ENCODE measurements around the gene DDX20. TPM values are rescaled to one million over a fixed set of nuclear protein-coding genes. Genes with fewer than 3 reads are reported as not detected.

The DDX20 gene
- total RNA-seq, 2 donors from 2014 or later, result 15.9 to 33.9 TPM

DNA sequence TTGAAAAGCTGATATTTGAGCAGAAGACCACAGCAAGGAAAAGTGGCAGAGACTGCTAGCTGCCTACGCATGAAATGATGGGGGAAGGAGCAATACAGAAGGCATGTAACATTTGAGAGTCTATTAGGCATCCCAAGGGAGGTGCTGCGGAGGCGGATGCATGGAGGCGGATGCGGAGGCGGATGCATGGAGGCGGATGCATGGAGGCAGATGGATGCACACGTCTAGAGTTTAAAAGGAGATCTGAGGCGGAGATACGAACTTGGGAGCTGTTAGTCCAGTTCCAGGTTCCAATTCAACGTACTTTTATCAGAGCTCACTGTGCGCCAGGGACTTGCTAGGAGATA, 744 bp upstream of the DDX20 start:
- no peak for DNase-seq (ENCODE audit: low spot score)
- H3K4me3 ChIP-seq, result peak overlapping the region; percentile 73 to 82
- H3K27me3 ChIP-seq (replicated peaks; ENCODE audit: insufficient read depth), result no peaks in the 10 kb centered on the region
- peak overlapping the region; percentile 88 to 93 for H3K27ac ChIP-seq
- H3K4me1 ChIP-seq (replicated peaks), result no peaks in the 10 kb centered on the region
- WGBS, result under 1% methylated on average over 12 of the region's 12 CpGs
- intact Hi-C loops (cut with DNase I), result loop anchor here (5.0 kb wide), 3 partner anchors 38 to 273 kb away; no protein-coding TSS in a partner anchor
- TF ChIP-seq, protein P1, sequence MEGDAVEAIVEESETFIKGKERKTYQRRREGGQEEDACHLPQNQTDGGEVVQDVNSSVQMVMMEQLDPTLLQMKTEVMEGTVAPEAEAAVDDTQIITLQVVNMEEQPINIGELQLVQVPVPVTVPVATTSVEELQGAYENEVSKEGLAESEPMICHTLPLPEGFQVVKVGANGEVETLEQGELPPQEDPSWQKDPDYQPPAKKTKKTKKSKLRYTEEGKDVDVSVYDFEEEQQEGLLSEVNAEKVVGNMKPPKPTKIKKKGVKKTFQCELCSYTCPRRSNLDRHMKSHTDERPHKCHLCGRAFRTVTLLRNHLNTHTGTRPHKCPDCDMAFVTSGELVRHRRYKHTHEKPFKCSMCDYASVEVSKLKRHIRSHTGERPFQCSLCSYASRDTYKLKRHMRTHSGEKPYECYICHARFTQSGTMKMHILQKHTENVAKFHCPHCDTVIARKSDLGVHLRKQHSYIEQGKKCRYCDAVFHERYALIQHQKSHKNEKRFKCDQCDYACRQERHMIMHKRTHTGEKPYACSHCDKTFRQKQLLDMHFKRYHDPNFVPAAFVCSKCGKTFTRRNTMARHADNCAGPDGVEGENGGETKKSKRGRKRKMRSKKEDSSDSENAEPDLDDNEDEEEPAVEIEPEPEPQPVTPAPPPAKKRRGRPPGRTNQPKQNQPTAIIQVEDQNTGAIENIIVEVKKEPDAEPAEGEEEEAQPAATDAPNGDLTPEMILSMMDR (IDR thresholded peaks at IDR 0.05), result no peak
- TF ChIP-seq POLR2AphosphoS5 (IDR thresholded peaks at IDR 0.05) (no peak), POLR2A (IDR thresholded peaks at IDR 0.05) (no peak)
- no peaks in the 10 kb centered on the region for H3K9me3 ChIP-seq
- H3K36me3 ChIP-seq, result no peaks in the 10 kb centered on the region

DNA sequence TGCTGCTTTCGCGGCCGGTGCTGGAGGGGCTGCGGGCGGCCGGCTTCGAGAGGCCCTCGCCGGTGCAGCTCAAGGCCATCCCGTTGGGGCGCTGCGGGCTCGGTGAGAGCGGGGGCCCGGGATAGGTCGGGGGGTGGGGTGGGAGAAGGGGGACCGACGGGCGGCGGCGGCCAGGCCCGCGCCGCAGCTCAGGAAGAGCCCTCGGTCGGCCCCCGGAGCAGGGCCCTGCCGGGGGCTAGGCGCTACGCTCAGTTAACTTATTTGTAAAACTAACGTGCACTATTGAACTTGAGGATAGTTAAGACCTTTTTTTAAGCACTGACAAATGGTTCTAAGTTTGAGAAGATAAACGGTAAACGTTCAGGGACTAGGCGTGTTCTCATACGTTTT, 418 bp downstream of the DDX20 start:
- no peaks in the 10 kb centered on the region for H3K27me3 ChIP-seq (replicated peaks; ENCODE audit: insufficient read depth)

DNA sequence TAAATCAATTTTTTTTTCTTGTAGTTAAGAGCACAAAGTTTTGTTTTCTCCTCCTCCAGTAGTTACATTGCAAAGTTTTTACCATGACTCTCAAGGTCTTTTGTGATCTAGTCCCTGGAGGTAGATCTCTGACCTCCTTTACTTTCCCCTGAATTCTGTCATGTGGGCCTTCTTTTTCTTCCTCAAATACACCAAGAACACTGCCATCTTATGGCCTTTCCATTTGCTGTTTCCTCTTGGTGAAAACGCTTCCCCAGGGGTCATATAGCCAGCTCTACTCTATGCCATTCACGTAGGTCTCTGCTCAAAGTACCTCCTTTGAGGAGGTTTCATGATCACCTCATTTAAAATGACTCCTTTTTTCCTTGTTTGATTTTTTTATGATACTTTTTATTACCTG, 2.7 kb downstream of the DDX20 start:
- H3K4me1 ChIP-seq (replicated peaks), result no peaks in the 10 kb centered on the region
- WGBS, result 57% methylated on average over 2 of the region's 2 CpGs
- intact Hi-C loops (cut with DNase I), result loop anchor here (5.0 kb wide), 2 partner anchors 41 to 276 kb away; no protein-coding TSS in a partner anchor
- H3K27ac ChIP-seq, result no peak overlapping the region
- DNase-seq (ENCODE audit: low spot score), result no peak
- H3K27me3 ChIP-seq (replicated peaks; ENCODE audit: insufficient read depth), result no peaks in the 10 kb centered on the region
- TF ChIP-seq POLR2AphosphoS5 (IDR thresholded peaks at IDR 0.05), result no peak
- TF ChIP-seq, protein P1 (IDR thresholded peaks at IDR 0.05), result no peak
- TF ChIP-seq POLR2A (IDR thresholded peaks at IDR 0.05), result no peak
- peaks cover 3 to 5% of the 10 kb centered on the region in 2 donors for H3K36me3 ChIP-seq
- no peak overlapping the region for H3K4me3 ChIP-seq
- H3K9me3 ChIP-seq, result no peaks in the 10 kb centered on the region

More for the DNA sequence above, 418 bp downstream of the DDX20 start:
- no peak for DNase-seq (ENCODE audit: low spot score)
- intact Hi-C loops (cut with DNase I), result loop anchor here (5.0 kb wide), 2 partner anchors 39 to 274 kb away; no protein-coding TSS in a partner anchor
- no peaks in the 10 kb centered on the region for H3K9me3 ChIP-seq
- TF ChIP-seq POLR2AphosphoS5 (IDR thresholded peaks at IDR 0.05), result no peak
- no peaks in the 10 kb centered on the region for H3K36me3 ChIP-seq
- peak overlapping the region; percentile 73 to 82 for H3K4me3 ChIP-seq
- H3K27ac ChIP-seq, result peak overlapping the region; percentile 88 to 93
- H3K4me1 ChIP-seq (replicated peaks), result no peaks in the 10 kb centered on the region
- under 1% methylated on average over 29 of the region's 35 CpGs for WGBS

DNA sequence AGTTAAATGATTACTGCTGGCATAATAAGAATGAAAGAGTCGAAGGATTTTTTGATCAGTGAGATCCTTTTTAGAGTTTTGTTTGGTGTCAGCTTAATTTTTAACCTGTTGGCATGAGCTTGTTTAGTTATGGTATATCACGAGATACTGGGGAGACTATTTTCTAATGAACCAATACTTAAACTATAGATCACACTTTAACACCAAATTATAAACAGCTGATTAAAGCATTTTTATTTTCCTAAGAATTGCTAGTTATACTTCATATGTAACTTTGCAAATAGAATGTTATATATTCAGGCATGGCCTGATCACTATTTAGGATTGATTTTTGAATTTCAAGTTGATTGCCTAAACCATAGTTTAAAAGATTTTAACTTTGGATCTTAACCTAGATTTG, 6.0 kb downstream of the DDX20 start:
- Histone ChIP-seq H3K27me3 (replicated peaks; ENCODE audit: insufficient read depth) (no peaks in the 10 kb centered on the region), H3K4me1 (replicated peaks) (no peaks in the 10 kb centered on the region), H3K27ac (no peak overlapping the region), H3K9me3 (no peaks in the 10 kb centered on the region), H3K36me3 (peaks cover 5% of the 10 kb centered on the region in 2 donors), H3K4me3 (no peak overlapping the region)
- DNase-seq (ENCODE audit: low spot score), result no peak
- intact Hi-C loops (cut with DNase I), result no loop called here
- 78% methylated on average over 2 of the region's 2 CpGs for WGBS
- TF ChIP-seq POLR2A (IDR thresholded peaks at IDR 0.05), result no peak
- TF ChIP-seq POLR2AphosphoS5 (IDR thresholded peaks at IDR 0.05), result no peak

DNA sequence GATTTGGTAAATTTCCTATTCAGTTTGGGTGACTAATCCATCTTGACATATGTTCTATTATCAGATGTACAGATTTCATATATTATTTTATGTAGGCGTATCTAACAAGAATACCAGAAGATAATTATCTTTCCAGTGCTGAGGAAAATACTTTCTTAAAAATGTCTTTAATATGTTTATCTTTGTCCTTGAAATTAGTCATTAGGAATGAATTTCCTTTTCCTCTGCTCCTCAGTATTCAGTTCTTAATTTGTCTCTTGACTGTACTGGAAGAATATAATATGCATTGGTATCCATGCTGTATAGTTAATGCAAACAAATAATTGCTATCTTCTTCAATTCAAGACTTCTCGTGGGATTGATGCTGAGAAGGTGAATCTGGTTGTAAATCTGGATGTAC, 6.6 kb downstream of the DDX20 start:
- no peak for TF ChIP-seq POLR2AphosphoS5 (IDR thresholded peaks at IDR 0.05)
- TF ChIP-seq POLR2A (IDR thresholded peaks at IDR 0.05), result no peak
- TF ChIP-seq, protein P1 (IDR thresholded peaks at IDR 0.05), result no peak
- DNase-seq (ENCODE audit: low spot score), result no peak
- peaks cover 5% of the 10 kb centered on the region in 2 donors for H3K36me3 ChIP-seq
- no peaks in the 10 kb centered on the region for H3K4me1 ChIP-seq (replicated peaks)
- intact Hi-C loops (cut with DNase I), result no loop called here
- no peak overlapping the region for H3K27ac ChIP-seq
- H3K27me3 ChIP-seq (replicated peaks; ENCODE audit: insufficient read depth), result no peaks in the 10 kb centered on the region
- no peaks in the 10 kb centered on the region for H3K9me3 ChIP-seq
- 85% methylated on average over 2 of the region's 2 CpGs for WGBS
- no peak overlapping the region for H3K4me3 ChIP-seq

DNA sequence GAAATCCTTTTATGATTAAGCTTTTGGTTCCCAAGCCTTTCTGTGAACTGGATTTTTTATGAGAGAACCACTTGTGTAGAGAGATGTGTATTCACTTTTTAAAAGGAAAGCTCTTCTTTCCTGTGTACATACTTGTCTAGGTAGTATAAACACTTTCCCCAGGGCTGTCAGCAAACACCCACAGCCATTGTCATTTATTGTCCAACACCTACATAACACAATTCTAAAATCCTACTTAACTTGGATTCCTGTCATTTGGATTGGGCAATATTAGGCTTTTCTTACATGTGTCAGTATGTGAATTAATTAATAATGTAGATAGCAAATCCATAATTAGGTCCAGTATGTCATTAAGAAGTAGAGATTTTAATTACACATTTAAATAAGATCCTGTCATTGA, 12.3 kb downstream of the DDX20 start:
- H3K27me3 ChIP-seq (replicated peaks; ENCODE audit: insufficient read depth), result no peaks in the 10 kb centered on the region
- DNase-seq (ENCODE audit: low spot score), result no peak
- no peaks in the 10 kb centered on the region for H3K9me3 ChIP-seq
- intact Hi-C loops (cut with DNase I), result no loop called here
- H3K4me3 ChIP-seq, result no peak overlapping the region
- peaks cover 1 to 3% of the 10 kb centered on the region in 2 donors for H3K36me3 ChIP-seq
- TF ChIP-seq, protein P1 (IDR thresholded peaks at IDR 0.05), result no peak
- TF ChIP-seq POLR2A (IDR thresholded peaks at IDR 0.05) (no peak), POLR2AphosphoS5 (IDR thresholded peaks at IDR 0.05) (no peak)
- H3K4me1 ChIP-seq (replicated peaks), result no peaks in the 10 kb centered on the region
- no peak overlapping the region for H3K27ac ChIP-seq
